OCI-LY3 (cell line): ENCODE measurements around the gene ORM1.

Experiments used
- H2AFZ ChIP-seq: fragments of 200-600, 300-600 bp; shearing (Covaris generic); 2 replicates; pipeline ENCODE4 v1.6.0; 2014; ENCODE audit warnings: antibody characterized with exemption, low read depth, low read length
- H3K27ac ChIP-seq: fragments of 200-600, 300-600 bp; sonication (generic); 2 replicates; pipeline ENCODE4 v1.5.1; 2014; ENCODE audit warnings: mild to moderate bottlenecking, low read length, moderate library complexity, mixed read lengths
- H3K27me3 ChIP-seq: fragments of 200-600, 300-600 bp; sonication (generic); 2 replicates; pipeline ENCODE4 v1.6.1; 2014; ENCODE audit warnings: low read depth, low read length, mixed read lengths
- H3K36me3 ChIP-seq: fragments of 200-600, 300-600 bp; sonication (generic); replicated peaks from 2 replicates; pipeline ENCODE3; 2014; ENCODE audit warnings: low read depth, low read length, mixed read lengths
- H3K4me1 ChIP-seq: fragments of 300-600, 200-600 bp; sonication (generic); 2 replicates; pipeline ENCODE4 v1.6.1; 2014; ENCODE audit warnings: low read length, mixed read lengths
- H3K4me2 ChIP-seq: fragments of 200-600, 300-600 bp; sonication (generic); 2 replicates; pipeline ENCODE4 v1.6.1; 2014; ENCODE audit warnings: low read length, mixed read lengths
- H3K4me3 ChIP-seq: fragments of 300-600, 200-600 bp; sonication (generic); 2 replicates; pipeline ENCODE4 v1.5.1; 2014; ENCODE audit warnings: antibody characterized with exemption, mild to moderate bottlenecking, low read length, moderate library complexity
- H3K79me2 ChIP-seq: fragments of 300-600, 200-600 bp; shearing (Covaris generic); 2 replicates; pipeline ENCODE4 v1.6.1; 2014; ENCODE audit warnings: mild to moderate bottlenecking, low read length, mixed read lengths
- H3K9ac ChIP-seq: fragments of 300-600, 200-600 bp; shearing (Covaris generic); 2 replicates; pipeline ENCODE4 v1.6.0; 2014; ENCODE audit warnings: mild to moderate bottlenecking, low read length, moderate library complexity
- H3K9me3 ChIP-seq: fragments of 200-600, 300-600 bp; shearing (Covaris generic); 2 replicates; pipeline ENCODE4 v1.6.1; 2014; ENCODE audit warnings: low read length, mixed read lengths; ENCODE audit not compliant: insufficient read depth
- H4K20me1 ChIP-seq: fragments of 200-600, 300-600 bp; sonication (generic); 2 replicates; pipeline ENCODE4 v1.6.1; 2016; ENCODE audit warnings: low read length, mixed read lengths; ENCODE audit not compliant: insufficient read depth
- EZH2phosphoT487 ChIP-seq: fragments of 200-600 bp; shearing (Covaris generic); IDR thresholded peaks from 2 replicates; pipeline ENCODE4 v1.6.1; 2018; ENCODE audit warnings: antibody characterized with exemption, mixed run types, low read depth
- TF ChIP-seq, protein P1 (sequence below): fragments of 200-600, 300-600 bp; sonication (generic); IDR thresholded peaks from 2 replicates; pipeline ENCODE4 v1.5.1; 2014; ENCODE audit warnings: antibody characterized with exemption, low read length, low read depth

The ORM1 gene

DNA sequence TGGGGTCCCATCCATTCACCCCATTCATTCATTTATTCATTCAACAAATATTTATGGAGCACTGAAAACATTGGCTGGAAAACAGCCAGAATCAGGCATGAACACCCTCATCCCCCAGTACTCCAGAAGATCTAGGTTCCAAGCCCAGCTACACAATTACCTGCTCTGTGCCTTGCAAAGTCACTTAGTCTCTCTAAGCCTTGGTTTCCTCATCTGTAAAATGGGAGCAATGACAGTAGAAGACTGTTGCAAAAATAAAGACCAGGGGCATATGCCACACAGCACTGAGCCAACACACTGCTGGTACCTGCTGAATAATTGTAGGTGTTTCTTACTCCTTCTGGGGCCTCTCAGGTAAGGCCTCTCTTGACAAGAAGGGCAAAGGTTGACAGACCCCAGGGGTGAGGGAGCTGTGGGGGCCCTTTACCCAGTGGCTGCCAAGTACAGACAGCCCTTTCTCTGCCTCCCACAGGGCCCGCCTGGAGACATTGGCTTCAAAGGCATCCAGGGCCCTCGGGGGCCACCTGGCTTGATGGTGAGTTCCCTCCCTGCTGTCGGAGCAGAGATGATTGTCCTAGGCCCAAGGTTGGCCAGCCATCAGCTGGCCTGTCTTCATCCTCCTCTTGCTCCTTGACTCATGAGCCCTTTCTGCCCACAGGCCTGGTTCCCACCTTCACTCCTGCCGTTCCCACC lies 22.6 kb upstream of the ORM1 start:
- no peaks in the 10 kb centered on the region for H3K79me2 ChIP-seq
- H3K36me3 ChIP-seq, result no peaks in the 10 kb centered on the region
- H3K27ac ChIP-seq, result no peak overlapping the region
- H3K9me3 ChIP-seq, result 0 out of 2 replicates have a peak, but pooled peaks cover 2% of the 10 kb centered on the region
- no peak overlapping the region for H2AFZ ChIP-seq
- no peaks in the 10 kb centered on the region for H4K20me1 ChIP-seq
- H3K4me1 ChIP-seq, result no peaks in the 10 kb centered on the region
- H3K4me2 ChIP-seq, result no peak overlapping the region
- TF ChIP-seq EZH2phosphoT487, result no peak
- TF ChIP-seq, protein P1, sequence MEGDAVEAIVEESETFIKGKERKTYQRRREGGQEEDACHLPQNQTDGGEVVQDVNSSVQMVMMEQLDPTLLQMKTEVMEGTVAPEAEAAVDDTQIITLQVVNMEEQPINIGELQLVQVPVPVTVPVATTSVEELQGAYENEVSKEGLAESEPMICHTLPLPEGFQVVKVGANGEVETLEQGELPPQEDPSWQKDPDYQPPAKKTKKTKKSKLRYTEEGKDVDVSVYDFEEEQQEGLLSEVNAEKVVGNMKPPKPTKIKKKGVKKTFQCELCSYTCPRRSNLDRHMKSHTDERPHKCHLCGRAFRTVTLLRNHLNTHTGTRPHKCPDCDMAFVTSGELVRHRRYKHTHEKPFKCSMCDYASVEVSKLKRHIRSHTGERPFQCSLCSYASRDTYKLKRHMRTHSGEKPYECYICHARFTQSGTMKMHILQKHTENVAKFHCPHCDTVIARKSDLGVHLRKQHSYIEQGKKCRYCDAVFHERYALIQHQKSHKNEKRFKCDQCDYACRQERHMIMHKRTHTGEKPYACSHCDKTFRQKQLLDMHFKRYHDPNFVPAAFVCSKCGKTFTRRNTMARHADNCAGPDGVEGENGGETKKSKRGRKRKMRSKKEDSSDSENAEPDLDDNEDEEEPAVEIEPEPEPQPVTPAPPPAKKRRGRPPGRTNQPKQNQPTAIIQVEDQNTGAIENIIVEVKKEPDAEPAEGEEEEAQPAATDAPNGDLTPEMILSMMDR, result no peak
- peaks cover 10% of the 10 kb centered on the region for H3K27me3 ChIP-seq
- no peak overlapping the region for H3K4me3 ChIP-seq
- no peak overlapping the region for H3K9ac ChIP-seq

DNA sequence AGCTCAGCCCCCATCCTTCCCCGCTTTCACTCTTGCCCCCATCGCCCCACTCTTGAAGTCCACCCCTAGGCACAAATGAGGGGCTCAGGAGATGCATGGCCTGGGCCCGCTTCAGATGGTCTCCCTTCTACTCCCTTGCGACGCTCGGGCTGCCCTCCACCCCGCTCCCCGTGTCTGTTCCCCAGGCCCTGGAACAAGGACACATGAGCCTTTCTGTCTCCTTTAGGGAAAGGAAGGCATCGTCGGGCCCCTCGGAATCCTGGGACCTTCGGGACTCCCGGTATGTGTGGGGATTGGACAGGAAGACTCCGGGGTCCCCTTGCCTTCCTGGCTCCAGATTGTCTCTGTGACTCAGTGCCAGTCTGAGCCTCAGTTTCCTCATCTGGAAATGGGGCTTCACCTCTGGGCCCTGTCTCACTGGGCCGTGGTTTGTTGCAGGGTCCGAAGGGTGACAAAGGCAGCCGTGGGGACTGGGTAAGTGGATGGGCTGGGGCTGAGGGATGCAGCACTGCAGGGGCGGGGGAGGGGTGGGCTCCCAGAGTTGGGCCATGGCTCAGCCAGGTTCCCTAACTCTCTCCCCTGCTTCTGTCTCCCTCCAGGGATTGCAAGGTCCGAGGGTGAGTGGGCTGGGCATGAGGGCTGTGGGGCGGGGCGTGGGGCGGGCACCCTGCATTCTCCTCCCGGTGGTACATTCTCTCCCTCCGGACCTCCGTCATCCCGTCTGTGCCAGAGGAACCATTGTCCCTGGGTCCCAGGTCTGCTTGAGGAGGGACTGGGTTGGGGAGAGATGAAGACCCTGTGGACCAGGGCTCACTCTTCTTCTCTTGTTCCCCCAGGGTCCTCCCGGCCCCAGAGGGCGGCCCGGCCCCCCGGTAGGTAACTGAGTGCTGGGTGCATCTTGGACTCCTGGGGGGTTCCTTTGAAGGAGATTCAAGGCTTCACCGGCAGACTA lies 21.8 kb upstream of the ORM1 start:
- H3K4me2 ChIP-seq, result no peak overlapping the region
- 0 out of 2 replicates have a peak, but pooled peaks cover 2% of the 10 kb centered on the region for H3K9me3 ChIP-seq
- H3K4me3 ChIP-seq, result no peak overlapping the region
- no peak for TF ChIP-seq EZH2phosphoT487
- TF ChIP-seq, protein P1, result no peak
- no peaks in the 10 kb centered on the region for H4K20me1 ChIP-seq
- no peaks in the 10 kb centered on the region for H3K79me2 ChIP-seq
- H3K9ac ChIP-seq, result no peak overlapping the region
- H2AFZ ChIP-seq, result no peak overlapping the region
- H3K27ac ChIP-seq, result no peak overlapping the region
- no peaks in the 10 kb centered on the region for H3K36me3 ChIP-seq
- peaks cover 10% of the 10 kb centered on the region for H3K27me3 ChIP-seq
- H3K4me1 ChIP-seq, result no peaks in the 10 kb centered on the region

DNA sequence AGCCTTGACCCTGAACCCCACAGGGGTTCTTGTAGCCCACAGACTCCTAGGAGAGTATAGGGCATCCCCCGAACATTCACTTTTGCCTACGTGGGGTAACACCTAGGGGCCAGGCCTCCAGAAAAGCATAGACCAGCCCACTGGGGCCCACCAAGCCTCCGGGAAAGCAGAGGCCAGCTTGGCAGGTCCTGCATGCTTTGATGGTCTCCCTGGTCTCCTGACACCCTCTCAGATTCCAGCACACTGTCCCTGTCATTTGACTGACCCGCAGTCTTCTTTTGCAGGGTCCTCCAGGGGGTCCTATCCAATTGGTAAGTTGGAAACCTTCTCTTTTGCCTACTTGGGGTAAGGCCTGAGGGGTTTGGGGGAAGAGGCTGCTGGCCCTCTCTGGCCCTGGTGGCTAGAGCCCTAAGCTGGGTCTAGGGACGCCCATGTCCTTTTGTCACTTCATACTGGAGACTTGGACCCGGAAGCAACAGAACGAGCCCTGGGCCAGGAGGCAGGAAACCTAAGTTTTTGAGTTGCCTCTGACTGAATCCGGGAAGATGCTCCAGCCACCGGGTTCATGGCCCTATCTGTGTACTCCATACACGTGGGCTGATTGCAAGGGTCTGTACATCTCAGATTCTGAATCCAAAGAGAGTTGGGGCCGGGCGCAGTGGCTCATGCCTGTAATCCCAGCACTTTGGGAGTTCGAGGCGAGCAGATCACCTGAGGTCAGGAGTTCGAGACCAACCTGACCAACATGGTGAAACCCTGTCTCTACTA lies 20.9 kb upstream of the ORM1 start:
- H3K36me3 ChIP-seq, result no peaks in the 10 kb centered on the region
- peaks cover 10% of the 10 kb centered on the region for H3K27me3 ChIP-seq
- TF ChIP-seq, protein P1, result no peak
- no peak for TF ChIP-seq EZH2phosphoT487

More for the DNA sequence above, 20.9 kb upstream of the ORM1 start:
- H3K9ac ChIP-seq, result no peak overlapping the region
- no peaks in the 10 kb centered on the region for H3K79me2 ChIP-seq
- H3K27ac ChIP-seq, result no peak overlapping the region
- H3K4me2 ChIP-seq, result no peak overlapping the region
- no peak overlapping the region for H3K4me3 ChIP-seq
- no peak overlapping the region for H2AFZ ChIP-seq
- H3K9me3 ChIP-seq, result no peaks in the 10 kb centered on the region
- H4K20me1 ChIP-seq, result no peaks in the 10 kb centered on the region
- H3K4me1 ChIP-seq, result no peaks in the 10 kb centered on the region
